ENCODE measurements around the gene CREB3L1. TPM values are rescaled to one million over a fixed set of nuclear protein-coding genes. Genes with fewer than 3 reads are reported as not detected.

Gene CREB3L1
- total and polyA plus RNA-seq, 2 donors (not counting 3 experiments of a cell fraction or from before 2014, with no cell fraction given): 0.23 to 0.84 TPM

GRCh38 chr11:46250745-46251052 is 26.8 kb upstream of the CREB3L1 start:
- Histone ChIP-seq H3K9me3 (replicated peaks; ENCODE audit: control insufficient read depth, insufficient read depth, low read length) (no peaks in the 10 kb centered on the region), H3K27ac (ENCODE audit: insufficient read depth, low read depth, low read length) (no peak overlapping the region), H3K36me3 (ENCODE audit: control insufficient read depth in 2 of 2, extremely low read depth in 1 of 2, insufficient read depth in 2 of 2, low read length in 2 of 2) (no peaks in the 10 kb centered on the region), H4K20me1 (replicated peaks; ENCODE audit: control insufficient read depth, extremely low read depth, insufficient read depth, low read length) (no peaks in the 10 kb centered on the region), H2AFZ (ENCODE audit: low read depth, low read length) (no peak overlapping the region), H3K27me3 (ENCODE audit: control insufficient read depth in 2 of 2, insufficient read depth in 2 of 2, low read length in 2 of 2) (no peaks in the 10 kb centered on the region), H3K9ac (replicated peaks; ENCODE audit: extremely low read depth, insufficient read depth, low read length) (no peak overlapping the region), H3K79me2 (ENCODE audit: control insufficient read depth, insufficient read depth, low read length) (no peaks in the 10 kb centered on the region), H3K4me2 (ENCODE audit: insufficient read depth, low read length) (no peak overlapping the region), H3K9me1 (replicated peaks; ENCODE audit: control insufficient read depth, extremely low read depth, insufficient read depth, low read length) (no peaks in the 10 kb centered on the region), H3K4me3 (replicated peaks in 1 of 3; ENCODE audit: insufficient read depth in 1 of 3, low read depth in 1 of 3, low read length in 3 of 3) (no peak overlapping the region), H3K4me1 (ENCODE audit: control insufficient read depth, extremely low read depth, insufficient read depth, low read length) (peaks cover 6% of the 10 kb centered on the region)
- TF ChIP-seq CTCF (IDR thresholded peaks at IDR 0.05; ENCODE audit: extremely low read depth in 1 of 2, insufficient read depth in 1 of 2, low read depth in 1 of 2, low read length in 2 of 2) (no peak), FOS (IDR thresholded peaks at IDR 0.05; ENCODE audit: borderline replicate concordance, insufficient read depth, low read length) (no peak), POLR2AphosphoS5 (IDR thresholded peaks at IDR 0.05; ENCODE audit: insufficient read depth, low read depth, low read length) (no peak), MYC (IDR thresholded peaks at IDR 0.05; ENCODE audit: low read depth, low read length) (no peak), POLR2A (IDR thresholded peaks at IDR 0.05; ENCODE audit: low read depth, low read length) (no peak), JUN (IDR thresholded peaks at IDR 0.05; ENCODE audit: borderline replicate concordance, insufficient read depth, insufficient read length, low read depth) (no peak), EZH2 (IDR thresholded peaks at IDR 0.05; ENCODE audit: borderline replicate concordance, low read depth, low read length, severe bottlenecking) (no peak), GATA2 (IDR thresholded peaks at IDR 0.05; ENCODE audit: insufficient read depth, insufficient read length, low read depth, low read length) (no peak)
- TF ChIP-seq, protein P1, sequence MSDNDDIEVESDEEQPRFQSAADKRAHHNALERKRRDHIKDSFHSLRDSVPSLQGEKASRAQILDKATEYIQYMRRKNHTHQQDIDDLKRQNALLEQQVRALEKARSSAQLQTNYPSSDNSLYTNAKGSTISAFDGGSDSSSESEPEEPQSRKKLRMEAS (IDR thresholded peaks at IDR 0.05; ENCODE audit: insufficient read depth, insufficient read length): no peak
- dilution Hi-C loops (cut with MboI; ENCODE audit: extremely low pct_ligation_motif_present, low sequenced_read_pairs): no loop called here
- intact Hi-C loops (cut with micrococcal nuclease): no loop called here
- ChIA-PET CTCF (interaction anchor here (1.1 to 4.7 kb wide), 4 partner anchors 39 to 65 kb away, joined by 3 to 45 read pairs (median 11); no protein-coding TSS in a partner anchor), POLR2A (no interaction called here)
- FAIRE-seq (no peak), DNase-seq (ENCODE audit: low read depth, low spot score) (no peak)
- BruUV-seq (replicated peaks): no TSS peak

Measured in endothelial cell of umbilical vein (primary cell).